ENCODE data around the gene TPPP. TPM values are rescaled to one million over a fixed set of nuclear protein-coding genes. Genes with fewer than 3 reads are reported as not detected.

TPPP gene
- total and polyA plus RNA-seq, 2 of the 13 experiments (the other 11 are each of a cell fraction or from before 2014, with no cell fraction given) = 0.07 TPM; not detected in 1

DNA sequence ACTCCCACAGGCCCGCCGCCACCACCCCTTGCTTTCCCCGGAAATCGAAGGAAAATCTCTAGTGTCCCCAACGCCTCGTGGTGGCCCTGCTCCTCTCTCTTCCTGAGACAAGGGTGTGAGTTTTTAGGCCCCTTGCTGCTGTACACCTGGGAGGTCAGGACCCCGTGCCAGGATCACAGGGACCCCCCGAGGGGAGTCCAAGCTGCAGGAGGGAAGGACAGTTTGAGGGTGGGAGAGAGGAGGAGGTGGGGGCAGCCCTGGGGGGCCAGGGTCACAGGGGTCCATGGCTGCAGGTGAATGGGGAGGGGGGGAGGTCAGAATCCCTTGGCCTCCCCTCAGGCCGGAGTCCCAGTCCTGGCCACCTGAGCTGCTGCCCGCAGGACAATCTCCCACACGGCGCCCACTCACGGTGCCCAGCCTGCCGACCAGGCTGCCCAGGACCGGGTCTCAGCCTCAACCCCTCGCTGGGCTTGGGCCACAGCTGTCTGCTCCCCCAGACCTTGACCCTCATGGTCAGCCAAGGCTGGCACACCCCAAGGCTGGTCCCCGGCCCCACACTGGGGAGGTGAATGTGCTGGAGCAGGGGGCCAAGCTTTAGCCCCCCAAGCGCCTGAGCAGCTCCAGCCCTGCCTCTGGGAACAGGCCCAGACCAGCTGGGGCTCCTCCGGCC lies 19.9 kb downstream of the TPPP start (continued):
- TF ChIP-seq HNRNPK (IDR thresholded peaks at IDR 0.05; ENCODE audit: low read depth, low read length, poor library complexity, severe bottlenecking) (peak; percentile 20), RXRB (CRISPR knock-in tag; IDR thresholded peaks at IDR 0.05; ENCODE audit: borderline replicate concordance) (no peak), ZNF12 (CRISPR knock-in tag; IDR thresholded peaks at IDR 0.05) (no peak), TARDBP (CRISPR knock-in tag; IDR thresholded peaks at IDR 0.05) (no peak), ZNF652 (CRISPR knock-in tag; IDR thresholded peaks at IDR 0.05; ENCODE audit: borderline replicate concordance, low read depth) (no peak), GLI4 (CRISPR knock-in tag; IDR thresholded peaks at IDR 0.05; ENCODE audit: borderline replicate concordance) (no peak), ZFP36 (IDR thresholded peaks at IDR 0.05; ENCODE audit: borderline replicate concordance, low read depth, low read length, partially characterized antibody) (peak; percentile 27), POLR2G (IDR thresholded peaks at IDR 0.05; ENCODE audit: low read depth, low read length) (0 out of 2 replicates have a peak, but pooled peaks have one; percentile 10), IRX3 (CRISPR knock-in tag; IDR thresholded peaks at IDR 0.05; ENCODE audit: borderline replicate concordance, low read depth) (no peak), ZNF256 (CRISPR knock-in tag; conservative IDR thresholded peaks at IDR 0.05) (no peak), SUZ12 (IDR thresholded peaks at IDR 0.05; ENCODE audit: low read depth, low read length) (no peak), SP1 (IDR thresholded peaks at IDR 0.05) (no peak), SP1 (CRISPR knock-in tag; IDR thresholded peaks at IDR 0.05) (no peak)
- TF ChIP-seq, protein P1, sequence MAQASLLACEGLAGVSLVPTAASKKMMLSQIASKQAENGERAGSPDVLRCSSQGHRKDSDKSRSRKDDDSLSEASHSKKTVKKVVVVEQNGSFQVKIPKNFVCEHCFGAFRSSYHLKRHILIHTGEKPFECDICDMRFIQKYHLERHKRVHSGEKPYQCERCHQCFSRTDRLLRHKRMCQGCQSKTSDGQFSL (CRISPR knock-in tag; IDR thresholded peaks at IDR 0.05) = no peak
- TF ChIP-seq, protein P2, sequence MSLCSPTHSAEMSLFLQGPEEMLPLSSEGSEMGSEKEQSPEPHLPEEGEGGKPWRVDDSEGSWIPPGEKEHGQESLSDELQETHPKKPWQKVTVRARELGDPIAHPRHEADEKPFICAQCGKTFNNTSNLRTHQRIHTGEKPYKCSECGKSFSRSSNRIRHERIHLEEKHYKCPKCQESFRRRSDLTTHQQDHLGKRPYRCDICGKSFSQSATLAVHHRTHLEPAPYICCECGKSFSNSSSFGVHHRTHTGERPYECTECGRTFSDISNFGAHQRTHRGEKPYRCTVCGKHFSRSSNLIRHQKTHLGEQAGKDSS (CRISPR knock-in tag; IDR thresholded peaks at IDR 0.05; ENCODE audit: borderline replicate concordance, low read depth) = no peak
- TF ChIP-seq, protein P3, sequence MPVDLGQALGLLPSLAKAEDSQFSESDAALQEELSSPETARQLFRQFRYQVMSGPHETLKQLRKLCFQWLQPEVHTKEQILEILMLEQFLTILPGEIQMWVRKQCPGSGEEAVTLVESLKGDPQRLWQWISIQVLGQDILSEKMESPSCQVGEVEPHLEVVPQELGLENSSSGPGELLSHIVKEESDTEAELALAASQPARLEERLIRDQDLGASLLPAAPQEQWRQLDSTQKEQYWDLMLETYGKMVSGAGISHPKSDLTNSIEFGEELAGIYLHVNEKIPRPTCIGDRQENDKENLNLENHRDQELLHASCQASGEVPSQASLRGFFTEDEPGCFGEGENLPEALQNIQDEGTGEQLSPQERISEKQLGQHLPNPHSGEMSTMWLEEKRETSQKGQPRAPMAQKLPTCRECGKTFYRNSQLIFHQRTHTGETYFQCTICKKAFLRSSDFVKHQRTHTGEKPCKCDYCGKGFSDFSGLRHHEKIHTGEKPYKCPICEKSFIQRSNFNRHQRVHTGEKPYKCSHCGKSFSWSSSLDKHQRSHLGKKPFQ (CRISPR knock-in tag; IDR thresholded peaks at IDR 0.05; ENCODE audit: insufficient replicate concordance) = no peak
- TF ChIP-seq, protein P4, sequence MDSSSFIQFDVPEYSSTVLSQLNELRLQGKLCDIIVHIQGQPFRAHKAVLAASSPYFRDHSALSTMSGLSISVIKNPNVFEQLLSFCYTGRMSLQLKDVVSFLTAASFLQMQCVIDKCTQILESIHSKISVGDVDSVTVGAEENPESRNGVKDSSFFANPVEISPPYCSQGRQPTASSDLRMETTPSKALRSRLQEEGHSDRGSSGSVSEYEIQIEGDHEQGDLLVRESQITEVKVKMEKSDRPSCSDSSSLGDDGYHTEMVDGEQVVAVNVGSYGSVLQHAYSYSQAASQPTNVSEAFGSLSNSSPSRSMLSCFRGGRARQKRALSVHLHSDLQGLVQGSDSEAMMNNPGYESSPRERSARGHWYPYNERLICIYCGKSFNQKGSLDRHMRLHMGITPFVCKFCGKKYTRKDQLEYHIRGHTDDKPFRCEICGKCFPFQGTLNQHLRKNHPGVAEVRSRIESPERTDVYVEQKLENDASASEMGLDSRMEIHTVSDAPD (CRISPR knock-in tag; IDR thresholded peaks at IDR 0.05) = no peak
- TF ChIP-seq, protein P5, sequence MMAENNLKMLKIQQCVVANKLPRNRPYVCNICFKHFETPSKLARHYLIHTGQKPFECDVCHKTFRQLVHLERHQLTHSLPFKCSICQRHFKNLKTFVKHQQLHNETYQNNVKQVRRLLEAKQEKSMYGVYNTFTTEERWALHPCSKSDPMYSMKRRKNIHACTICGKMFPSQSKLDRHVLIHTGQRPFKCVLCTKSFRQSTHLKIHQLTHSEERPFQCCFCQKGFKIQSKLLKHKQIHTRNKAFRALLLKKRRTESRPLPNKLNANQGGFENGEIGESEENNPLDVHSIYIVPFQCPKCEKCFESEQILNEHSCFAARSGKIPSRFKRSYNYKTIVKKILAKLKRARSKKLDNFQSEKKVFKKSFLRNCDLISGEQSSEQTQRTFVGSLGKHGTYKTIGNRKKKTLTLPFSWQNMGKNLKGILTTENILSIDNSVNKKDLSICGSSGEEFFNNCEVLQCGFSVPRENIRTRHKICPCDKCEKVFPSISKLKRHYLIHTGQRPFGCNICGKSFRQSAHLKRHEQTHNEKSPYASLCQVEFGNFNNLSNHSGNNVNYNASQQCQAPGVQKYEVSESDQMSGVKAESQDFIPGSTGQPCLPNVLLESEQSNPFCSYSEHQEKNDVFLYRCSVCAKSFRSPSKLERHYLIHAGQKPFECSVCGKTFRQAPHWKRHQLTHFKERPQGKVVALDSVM (CRISPR knock-in tag; IDR thresholded peaks at IDR 0.05) = no peak

Data from HepG2 (cell line).